Ascending aorta (tissue), 2 donors: Measurements from ENCODE around the gene SSC5D. TPM values are rescaled to one million over a fixed set of nuclear protein-coding genes. Genes with fewer than 3 reads are reported as not detected.

Experiments
- DNase-seq, 2 donors: peaks; one replicate each; pipeline ENCODE4 v3.0.0-alpha.2; 2019; ENCODE audit warnings: low spot score in 2 of 2
- H3K27ac ChIP-seq, 2 donors: fragments of 200-600 bp; sonication (generic); one replicate each; pipeline ENCODE4 v1.5.1; 2016 to 2017; ENCODE audit warnings: mild to moderate bottlenecking in 1 of 2
- H3K27me3 ChIP-seq: fragments of 200-600 bp; sonication (generic); one replicate; pipeline ENCODE4 v1.5.1; 2017
- H3K36me3 ChIP-seq, 2 donors: fragments of 200-600 bp; sonication (generic); one replicate each; pipeline ENCODE4 v1.5.1; 2016
- H3K4me1 ChIP-seq, 2 donors: fragments of 200-600 bp; sonication (generic); one replicate each; pipeline ENCODE4 v1.5.1; 2016 to 2017; ENCODE audit warnings: mild to moderate bottlenecking in 1 of 2
- H3K4me3 ChIP-seq, 2 donors: fragments of 200-600 bp; sonication (generic); one replicate each; pipeline ENCODE4 v1.5.1; 2016 to 2017; ENCODE audit warnings: mild to moderate bottlenecking in 1 of 2
- H3K9me3 ChIP-seq, 2 donors: fragments of 200-600 bp; sonication (generic); one replicate each; pipeline ENCODE4 v1.5.1; 2016
- intact Hi-C: fragments of 100-400 bp; cut with DNase I; formaldehyde crosslinking; loops from one replicate; pipeline ENCODE4 v1.15.1; 2023
- total RNA-seq: library from RNA; depleted of rRNA; stranded (reverse); fragments of >200 nt; gene quantifications from one replicate; pipeline ENCODE4 v1.1.0, GENCODE V29; 2016
- TF ChIP-seq, protein P1 (sequence below), 3 experiments: fragments of 200-600 bp in 2 of 3; fragments of 450-650 bp in 1 of 3; sonication (generic) in 2 of 3; IDR thresholded peaks; one replicate each; pipeline ENCODE4 v1.5.1; 2016 to 2019; ENCODE audit warnings: antibody characterized with exemption in 3 of 3, mild to moderate bottlenecking in 1 of 3, moderate library complexity in 1 of 3

The SSC5D gene
- total RNA-seq, 1 donor from 2014 or later: 22.4 TPM

DNA sequence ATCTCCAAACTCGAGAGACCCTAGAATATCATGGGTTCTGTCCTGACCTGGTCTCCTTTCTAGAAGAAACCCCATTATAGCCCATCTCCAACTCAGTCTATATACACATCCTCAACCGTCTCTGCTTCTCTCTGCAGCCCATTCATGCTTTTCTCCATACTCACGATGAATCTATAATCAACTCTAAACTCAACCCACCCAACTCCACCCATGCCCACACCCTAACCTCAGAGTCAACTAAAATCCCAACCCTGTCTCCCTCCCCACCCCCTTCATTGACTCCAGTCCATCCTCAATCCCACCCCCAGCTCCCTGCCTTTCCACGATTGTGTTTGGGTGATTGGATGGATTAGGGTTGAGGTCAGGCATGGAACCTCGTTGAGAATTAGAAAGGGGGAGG, 55.3 kb downstream of the SSC5D start:
- intact Hi-C loops: no loop called here
- TF ChIP-seq, protein P1, sequence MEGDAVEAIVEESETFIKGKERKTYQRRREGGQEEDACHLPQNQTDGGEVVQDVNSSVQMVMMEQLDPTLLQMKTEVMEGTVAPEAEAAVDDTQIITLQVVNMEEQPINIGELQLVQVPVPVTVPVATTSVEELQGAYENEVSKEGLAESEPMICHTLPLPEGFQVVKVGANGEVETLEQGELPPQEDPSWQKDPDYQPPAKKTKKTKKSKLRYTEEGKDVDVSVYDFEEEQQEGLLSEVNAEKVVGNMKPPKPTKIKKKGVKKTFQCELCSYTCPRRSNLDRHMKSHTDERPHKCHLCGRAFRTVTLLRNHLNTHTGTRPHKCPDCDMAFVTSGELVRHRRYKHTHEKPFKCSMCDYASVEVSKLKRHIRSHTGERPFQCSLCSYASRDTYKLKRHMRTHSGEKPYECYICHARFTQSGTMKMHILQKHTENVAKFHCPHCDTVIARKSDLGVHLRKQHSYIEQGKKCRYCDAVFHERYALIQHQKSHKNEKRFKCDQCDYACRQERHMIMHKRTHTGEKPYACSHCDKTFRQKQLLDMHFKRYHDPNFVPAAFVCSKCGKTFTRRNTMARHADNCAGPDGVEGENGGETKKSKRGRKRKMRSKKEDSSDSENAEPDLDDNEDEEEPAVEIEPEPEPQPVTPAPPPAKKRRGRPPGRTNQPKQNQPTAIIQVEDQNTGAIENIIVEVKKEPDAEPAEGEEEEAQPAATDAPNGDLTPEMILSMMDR (IDR thresholded peaks at IDR 0.05): no peak
- Histone ChIP-seq H3K27ac (no peak overlapping the region), H3K9me3 (no peaks in the 10 kb centered on the region), H3K27me3 (no peaks in the 10 kb centered on the region), H3K4me3 (no peak overlapping the region), H3K36me3 (no peaks in the 10 kb centered on the region), H3K4me1 (peaks cover 0 to 20% of the 10 kb centered on the region in 2 donors)
- no peak for DNase-seq

DNA sequence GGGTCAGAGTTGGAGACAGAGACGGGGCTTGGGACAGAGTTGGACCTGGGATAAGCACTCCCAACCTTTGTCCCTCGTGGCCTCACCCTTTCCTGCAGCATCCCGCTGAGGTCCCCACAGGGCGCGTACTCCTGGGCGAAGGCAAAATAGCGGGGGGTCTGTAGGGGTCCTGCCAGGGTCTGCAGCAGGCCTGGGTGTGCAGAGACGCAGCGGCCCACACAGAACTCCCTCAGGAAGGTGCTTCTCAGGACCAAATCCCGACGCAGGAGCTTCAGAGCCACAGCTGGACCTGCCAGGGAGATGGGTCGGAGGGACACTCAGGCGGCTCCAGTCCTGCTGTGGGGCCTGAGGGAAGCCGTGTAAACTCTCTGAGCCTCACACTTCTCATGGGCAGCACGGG, 55.8 kb downstream of the SSC5D start:
- Histone ChIP-seq H3K36me3 (no peaks in the 10 kb centered on the region), H3K4me3 (no peak overlapping the region), H3K4me1 (peaks cover 0 to 24% of the 10 kb centered on the region in 2 donors), H3K27ac (no peak overlapping the region), H3K27me3 (no peaks in the 10 kb centered on the region), H3K9me3 (no peaks in the 10 kb centered on the region)
- TF ChIP-seq, protein P1 (IDR thresholded peaks at IDR 0.05): no peak
- intact Hi-C loops: no loop called here
- no peak for DNase-seq

DNA sequence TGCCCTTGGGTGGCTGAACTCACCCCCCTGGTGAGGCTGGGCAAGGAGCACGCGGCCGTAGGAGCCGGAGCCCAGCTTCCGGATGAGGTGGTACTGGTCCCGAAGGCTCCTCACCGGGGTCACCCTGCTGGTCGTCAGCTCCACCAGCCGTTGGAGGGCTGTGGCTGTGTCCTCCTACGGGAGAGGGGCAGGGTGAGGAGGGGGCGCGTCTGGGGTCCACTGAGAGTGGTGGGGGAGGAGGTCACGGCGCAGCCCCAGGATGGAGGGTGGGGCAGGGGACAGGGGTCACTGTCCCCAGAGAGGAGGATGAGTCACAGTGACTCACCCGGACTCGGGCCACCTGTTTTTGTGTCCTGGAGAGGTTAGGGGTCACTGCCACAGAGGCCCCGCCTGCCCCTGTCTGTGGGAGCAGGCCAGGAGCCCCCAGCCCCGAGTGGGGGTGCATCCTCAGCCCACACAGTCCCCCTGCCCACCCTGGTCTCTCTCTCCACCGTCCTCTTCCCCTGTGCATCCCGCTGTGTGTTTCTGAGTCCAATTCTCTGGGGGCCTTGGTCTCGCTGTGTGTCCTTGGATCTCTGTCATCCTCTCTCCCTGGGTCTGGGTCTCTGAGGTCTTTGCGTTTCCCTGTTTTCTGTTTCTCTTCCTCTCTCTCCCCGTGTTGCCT, 56.7 kb downstream of the SSC5D start:
- H3K36me3 ChIP-seq: no peaks in the 10 kb centered on the region
- no peaks in the 10 kb centered on the region for H3K27me3 ChIP-seq
- TF ChIP-seq, protein P1 (IDR thresholded peaks at IDR 0.05): no peak
- H3K4me1 ChIP-seq: peaks cover 4 to 29% of the 10 kb centered on the region in 2 donors
- intact Hi-C loops: no loop called here
- no peaks in the 10 kb centered on the region for H3K9me3 ChIP-seq
- DNase-seq: no peak
- no peak overlapping the region for H3K4me3 ChIP-seq
- H3K27ac ChIP-seq: no peak overlapping the region

DNA sequence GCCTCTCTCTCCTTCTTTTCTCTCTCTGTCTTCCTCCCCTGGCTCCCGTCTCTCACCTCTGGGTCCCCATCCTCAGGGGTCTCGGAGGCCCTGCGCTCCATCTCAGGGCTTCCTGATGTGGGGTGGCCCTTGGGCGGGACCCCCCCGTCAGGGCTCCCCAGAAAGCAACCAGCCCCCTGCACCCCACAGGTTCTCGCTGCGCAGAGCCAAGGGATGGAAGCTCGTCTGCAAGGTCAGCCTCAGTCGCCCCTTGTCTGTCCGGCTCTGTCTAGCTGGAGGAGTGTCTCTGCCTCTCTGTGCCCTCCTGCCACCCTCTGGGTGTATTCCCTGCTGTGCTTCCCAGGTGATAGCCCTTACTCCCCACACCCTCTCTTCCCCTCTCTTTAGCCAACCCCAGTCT, 57.2 kb downstream of the SSC5D start, which contains the start of gene SBK3:
TSS of gene SBK3 (minus strand) at position 101 of the 400 bp plus-strand sequence. CDS start at position 101, 0 bp downstream.
- no peak within 1 kb of the TSS for H3K4me3 ChIP-seq
- peak within 1 kb of the TSS; percentile 16 to 61 for H3K27ac ChIP-seq
- intact Hi-C loops: no loop called here
- TF ChIP-seq, protein P1 (IDR thresholded peaks at IDR 0.05): no peak
- no peaks in the 10 kb centered on the region for H3K27me3 ChIP-seq
- no peaks in the 10 kb centered on the region for H3K9me3 ChIP-seq
- no peak for DNase-seq
- H3K36me3 ChIP-seq: no peaks in the 10 kb centered on the region
- H3K4me1 ChIP-seq: peaks cover 5 to 33% of the 10 kb centered on the region in 2 donors

DNA sequence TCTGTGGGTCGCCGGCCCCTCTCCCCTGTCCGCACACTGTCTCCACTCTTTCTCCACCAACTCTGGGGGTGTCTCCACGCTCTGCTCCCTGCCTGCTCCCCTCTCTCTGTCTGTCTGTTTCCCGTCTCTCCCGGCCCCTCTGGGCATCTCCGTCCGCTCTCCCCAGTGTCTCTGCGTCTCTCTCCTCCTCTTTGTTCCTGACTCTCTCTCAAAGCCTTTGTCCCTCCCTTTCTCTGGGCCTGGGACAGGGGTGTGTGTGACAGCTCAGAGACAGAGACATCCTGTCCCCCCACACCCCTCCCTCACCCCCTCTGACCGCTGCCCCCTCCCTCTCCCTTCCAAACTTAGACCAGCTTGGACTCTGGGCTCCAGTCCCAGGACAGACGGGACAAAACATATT, 57.8 kb downstream of the SSC5D start:
- H3K27ac ChIP-seq: peak overlapping the region; percentile 16 to 61
- intact Hi-C loops: loop anchor here (2.0 kb wide), 1 partner anchor 53 kb away; the partner anchor contains the start of gene FIZ1
- peaks cover 5 to 33% of the 10 kb centered on the region in 2 donors for H3K4me1 ChIP-seq
- H3K36me3 ChIP-seq: no peaks in the 10 kb centered on the region
- no peak overlapping the region for H3K4me3 ChIP-seq
- H3K27me3 ChIP-seq: no peaks in the 10 kb centered on the region
- H3K9me3 ChIP-seq: no peaks in the 10 kb centered on the region
- TF ChIP-seq, protein P1 (IDR thresholded peaks at IDR 0.05): no peak
- DNase-seq: no peak
